RWPE1 (cell line): ENCODE results near the gene UPK3A.
A peak's percentile ranks its signal among the peaks of the same experiment; 100 is the strongest.
"Not testable (repeated sequence)": the region's sequence is repeated elsewhere in the genome, so short reads cannot be mapped to it uniquely, and the experiment has no call there.

Source experiments
- CTCF ChIA-PET: fragments of 350-600 bp; sonication (Branson Sonifier 250); formaldehyde crosslinking; extraction: SDS; loops from one replicate; lab custom pipeline; 2021; lab: Yijun Ruan, JAX
- POLR2A ChIA-PET: fragments of 400-600 bp; formaldehyde crosslinking; extraction: SDS; loops from one replicate; lab custom pipeline; 2020; ENCODE audit warnings: antibody characterized with exemption; ENCODE audit not compliant: low non-redundant PET; lab: Yijun Ruan, JAX
- DNase-seq: peaks from one replicate; pipeline ENCODE4 v3.0.0; 2012; ENCODE audit warnings: low spot score
- H3K27ac ChIP-seq: fragments of 450-650 bp; 2 replicates; pipeline ENCODE4 v1.5.1; 2017
- CTCF ChIP-seq: fragments of 450-650 bp; conservative IDR thresholded peaks from 2 replicates; pipeline ENCODE4 v1.5.1; 2017; ENCODE audit warnings: low read depth, mild to moderate bottlenecking

The UPK3A gene

GRCh38 chr22:45246060-45246985 lies 38.4 kb upstream of the UPK3A start:
- peak; percentile 83 for DNase-seq
- CTCF ChIA-PET: no interaction called here
- no peak for TF ChIP-seq CTCF
- H3K27ac ChIP-seq: peak overlapping the region; percentile 99
- POLR2A ChIA-PET: interaction anchor here (0.7 kb wide), 1 partner anchor 63 kb away, joined by 4 read pairs; no protein-coding TSS in a partner anchor

GRCh38 chr22:45248832-45249561 lies 35.8 kb upstream of the UPK3A start:
- ChIA-PET POLR2A (no interaction called here), CTCF (no interaction called here)
- no peak for TF ChIP-seq CTCF
- peak overlapping the region; percentile 99 for H3K27ac ChIP-seq
- DNase-seq: no peak

DNA sequence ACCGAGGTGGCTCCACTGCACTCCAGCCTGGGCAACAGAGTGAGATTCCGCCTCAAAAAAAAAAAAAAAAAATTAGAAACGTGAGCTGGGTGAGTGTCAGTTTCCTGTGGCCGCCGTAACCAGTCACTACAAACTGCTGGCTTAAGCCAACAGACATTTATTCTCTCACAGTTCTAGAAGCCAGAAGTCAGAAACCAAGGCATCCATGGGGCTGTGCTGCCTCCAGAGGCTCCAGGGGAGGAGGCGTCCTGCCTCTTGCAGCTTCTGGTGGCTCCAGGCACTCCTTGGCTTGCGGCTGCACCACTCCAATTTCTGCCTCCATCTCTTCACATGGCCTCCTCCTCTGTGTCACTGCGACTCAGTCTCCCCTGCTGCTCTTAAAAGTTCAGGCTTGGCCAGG lies 32.9 kb upstream of the UPK3A start:
- POLR2A ChIA-PET: no interaction called here
- CTCF ChIA-PET: no interaction called here
- no peak for DNase-seq
- no peak for TF ChIP-seq CTCF
- H3K27ac ChIP-seq: no peak overlapping the region

- TF ChIP-seq CTCF: no peak
- POLR2A ChIA-PET: no interaction called here
- DNase-seq: no peak
- CTCF ChIA-PET: no interaction called here
- H3K27ac ChIP-seq: no peak overlapping the region
These were observed 31.6 kb upstream of the UPK3A start for GRCh38 chr22:45253039-45253641.

DNA sequence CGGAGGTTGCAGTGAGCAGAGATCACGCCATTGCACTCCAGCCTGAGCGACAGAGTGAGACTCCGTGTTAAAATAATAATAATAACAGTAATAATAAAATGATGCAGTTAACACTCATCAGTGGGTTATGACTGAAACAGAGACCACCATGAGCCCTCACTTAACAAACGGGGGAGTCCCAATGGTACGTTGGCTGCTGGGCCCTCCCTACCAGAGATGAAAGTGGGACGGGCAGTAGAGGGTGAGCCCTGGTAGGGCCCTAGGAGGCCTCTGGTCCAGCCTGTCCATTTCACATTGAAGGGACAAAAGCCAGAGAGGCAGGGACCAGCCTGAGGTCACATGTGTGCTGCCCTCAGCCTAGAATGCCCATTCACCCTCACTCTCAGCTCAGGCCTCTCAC lies 30.4 kb upstream of the UPK3A start:
- no peak for TF ChIP-seq CTCF

DNA sequence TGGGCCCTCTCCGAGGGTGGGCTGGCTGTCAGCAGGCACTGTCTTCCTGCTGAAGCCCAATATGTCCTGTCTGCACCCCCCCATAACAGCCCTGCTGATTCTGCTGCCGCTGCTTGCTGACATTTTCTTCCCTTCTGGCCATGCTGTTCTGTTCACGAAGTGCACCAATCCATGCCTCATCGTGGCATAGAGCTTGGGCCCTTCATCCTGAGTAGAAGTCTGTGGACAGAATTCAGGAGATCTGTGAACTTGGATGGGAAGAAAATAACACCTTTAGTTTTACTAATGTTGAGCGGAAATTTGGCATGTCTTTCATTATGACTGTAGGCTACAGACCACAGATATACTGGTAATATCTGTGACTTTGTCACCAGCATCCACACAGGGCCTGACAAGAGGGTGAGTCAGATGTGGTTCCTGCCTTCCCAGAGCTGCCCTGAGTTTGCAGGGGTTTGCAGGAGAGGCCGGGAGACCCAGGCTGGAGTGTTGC lies 29.9 kb upstream of the UPK3A start:
- ChIA-PET CTCF (no interaction called here), POLR2A (no interaction called here)

More for the DNA sequence above, 30.4 kb upstream of the UPK3A start:
- CTCF ChIA-PET: no interaction called here
- DNase-seq: no peak
- H3K27ac ChIP-seq: no peak overlapping the region
- POLR2A ChIA-PET: no interaction called here

DNA sequence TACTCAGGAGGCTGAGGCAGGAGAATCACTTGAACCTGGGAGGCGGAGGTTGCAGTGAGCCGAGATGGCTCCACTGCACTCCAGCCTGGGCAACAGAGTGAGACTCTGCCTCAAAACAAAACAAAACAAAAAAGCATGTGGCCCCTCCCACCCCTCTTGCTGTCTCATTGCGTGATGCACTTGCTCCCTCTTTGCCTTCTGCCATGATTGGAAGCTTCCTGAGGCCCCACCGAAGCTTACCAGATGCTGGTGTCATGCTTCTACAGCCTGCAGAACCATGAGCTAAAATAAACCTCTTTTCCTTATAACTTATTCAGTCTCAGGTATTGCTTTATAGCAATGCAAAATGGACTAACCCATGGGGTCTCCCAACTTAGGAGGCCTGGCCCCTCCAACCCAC lies 26.8 kb upstream of the UPK3A start:
- DNase-seq, CTCF ChIA-PET, H3K27ac ChIP-seq, POLR2A ChIA-PET: not testable (repeated sequence)

More for the DNA sequence above, 29.9 kb upstream of the UPK3A start:
- H3K27ac ChIP-seq: no peak overlapping the region
- DNase-seq: no peak
- TF ChIP-seq CTCF: no peak
